OCI-LY7 (cell line): ENCODE results near the gene PIK3R3.

Experiments
- EZH2phosphoT487 ChIP-seq: fragments of 200-600 bp; sonication (generic); IDR thresholded peaks from 2 replicates; pipeline ENCODE4 v1.6.1; 2018; ENCODE audit warnings: low read depth, borderline replicate concordance, mild to moderate bottlenecking, mixed run types, antibody characterized with exemption, low read length, moderate library complexity, mixed read lengths
- TF ChIP-seq, protein P1 (sequence below): fragments of 200-600 bp; sonication (generic); conservative IDR thresholded peaks from 2 replicates; pipeline ENCODE4 v1.5.1; 2014; ENCODE audit warnings: mild to moderate bottlenecking, antibody characterized with exemption, low read length, moderate library complexity, mixed read lengths

DNA sequence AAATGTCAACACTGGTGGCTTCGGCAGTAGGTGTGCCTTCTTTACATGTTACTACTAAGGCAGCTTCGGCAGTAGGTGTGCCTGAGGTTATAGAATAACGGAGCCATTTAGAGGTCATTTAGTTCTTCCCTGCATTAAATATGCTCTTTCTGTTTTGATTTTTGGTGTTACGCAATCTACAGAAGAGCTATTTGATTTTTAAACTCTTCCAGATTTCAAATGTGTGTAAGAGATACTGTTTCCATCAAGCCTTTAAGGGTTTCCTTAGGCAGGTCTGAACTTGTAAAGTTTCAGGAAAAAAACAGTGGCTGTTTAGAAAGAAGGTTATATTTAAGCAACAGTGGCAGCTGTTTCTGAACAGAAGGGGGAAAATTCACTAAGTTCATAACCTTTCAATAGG lies 54.8 kb downstream of the PIK3R3 start:
- TF ChIP-seq, protein P1, sequence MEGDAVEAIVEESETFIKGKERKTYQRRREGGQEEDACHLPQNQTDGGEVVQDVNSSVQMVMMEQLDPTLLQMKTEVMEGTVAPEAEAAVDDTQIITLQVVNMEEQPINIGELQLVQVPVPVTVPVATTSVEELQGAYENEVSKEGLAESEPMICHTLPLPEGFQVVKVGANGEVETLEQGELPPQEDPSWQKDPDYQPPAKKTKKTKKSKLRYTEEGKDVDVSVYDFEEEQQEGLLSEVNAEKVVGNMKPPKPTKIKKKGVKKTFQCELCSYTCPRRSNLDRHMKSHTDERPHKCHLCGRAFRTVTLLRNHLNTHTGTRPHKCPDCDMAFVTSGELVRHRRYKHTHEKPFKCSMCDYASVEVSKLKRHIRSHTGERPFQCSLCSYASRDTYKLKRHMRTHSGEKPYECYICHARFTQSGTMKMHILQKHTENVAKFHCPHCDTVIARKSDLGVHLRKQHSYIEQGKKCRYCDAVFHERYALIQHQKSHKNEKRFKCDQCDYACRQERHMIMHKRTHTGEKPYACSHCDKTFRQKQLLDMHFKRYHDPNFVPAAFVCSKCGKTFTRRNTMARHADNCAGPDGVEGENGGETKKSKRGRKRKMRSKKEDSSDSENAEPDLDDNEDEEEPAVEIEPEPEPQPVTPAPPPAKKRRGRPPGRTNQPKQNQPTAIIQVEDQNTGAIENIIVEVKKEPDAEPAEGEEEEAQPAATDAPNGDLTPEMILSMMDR: no peak
- no peak for TF ChIP-seq EZH2phosphoT487
